H54 (cell line): ENCODE measurements around the gene TOX2.

Source experiments
- DNase-seq: peaks from one replicate; pipeline ENCODE4 v3.0.0; 2011; ENCODE audit warnings: low spot score, mixed read lengths; ENCODE audit not compliant: insufficient read length
- FAIRE-seq: peaks from 3 replicates; lab custom pipeline; 2011; peaks lifted over from hg19 to GRCh38; lab: Jason Lieb, UNC
- POLR2A ChIP-seq: IDR thresholded peaks from 2 replicates; pipeline ENCODE4 v1.6.1; 2011; ENCODE audit warnings: low read depth, mild to moderate bottlenecking, low read length

Gene TOX2

DNA sequence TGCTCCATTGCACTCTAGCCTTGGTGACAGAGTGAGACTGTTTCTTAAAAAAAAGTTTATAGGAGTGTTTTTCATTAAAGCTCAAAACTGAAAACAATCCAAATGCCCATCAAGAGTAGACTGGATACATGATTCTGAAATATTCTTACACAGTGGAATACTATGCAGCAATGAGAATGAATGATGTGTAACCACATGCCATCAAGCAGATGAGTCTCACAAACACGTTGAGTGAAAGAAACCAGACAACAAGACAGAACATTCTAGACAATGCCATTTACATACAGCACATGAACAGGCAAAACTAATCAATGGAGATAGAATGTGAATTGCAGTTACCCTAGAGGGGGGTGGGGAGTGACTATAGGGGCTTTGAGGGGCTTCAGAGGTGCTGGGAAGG, 72.4 kb downstream of the TOX2 start:
- FAIRE-seq = no peak
- TF ChIP-seq POLR2A = no peak
- DNase-seq = no peak

DNA sequence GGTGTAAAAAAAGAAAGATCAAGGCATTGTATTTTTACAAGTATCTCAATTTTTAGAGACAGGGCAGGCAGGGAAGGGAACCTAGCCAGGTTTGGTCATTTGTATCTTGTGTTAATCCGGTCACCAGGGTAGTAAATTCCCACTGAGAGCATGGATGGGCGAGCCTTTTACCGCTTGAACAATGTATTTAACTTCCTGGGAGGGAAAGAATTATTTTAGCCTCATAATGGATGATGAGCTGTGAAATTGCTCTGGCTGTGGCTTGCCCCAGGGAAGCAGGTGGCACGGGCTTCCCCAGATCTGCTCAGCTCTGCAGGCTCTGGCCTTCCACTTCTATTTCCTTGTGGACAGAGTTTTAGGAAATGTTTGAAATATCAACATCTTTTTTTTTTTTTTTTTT, 72.9 kb downstream of the TOX2 start:
- no peak for FAIRE-seq
- TF ChIP-seq POLR2A = no peak
- DNase-seq = no peak

DNA sequence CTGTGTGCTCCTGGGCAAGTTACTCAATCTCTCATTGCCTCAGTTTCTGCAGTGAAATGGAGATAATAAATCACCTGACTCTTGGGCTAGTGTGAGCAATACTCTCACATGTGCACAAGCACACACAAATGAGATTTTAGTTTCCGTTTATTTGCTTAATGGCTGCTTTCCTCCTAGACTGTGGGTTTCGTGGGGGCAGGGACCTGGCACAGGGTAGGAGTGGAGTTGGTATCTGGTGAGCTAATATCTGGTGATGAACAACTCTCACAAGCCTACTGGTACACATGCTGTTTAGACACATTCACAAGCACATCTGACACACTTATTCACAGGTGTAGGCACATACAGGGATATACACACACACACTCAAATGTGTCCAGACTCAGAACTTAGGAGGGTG, 73.8 kb downstream of the TOX2 start:
- no peak for DNase-seq
- TF ChIP-seq POLR2A = no peak
- no peak for FAIRE-seq

DNA sequence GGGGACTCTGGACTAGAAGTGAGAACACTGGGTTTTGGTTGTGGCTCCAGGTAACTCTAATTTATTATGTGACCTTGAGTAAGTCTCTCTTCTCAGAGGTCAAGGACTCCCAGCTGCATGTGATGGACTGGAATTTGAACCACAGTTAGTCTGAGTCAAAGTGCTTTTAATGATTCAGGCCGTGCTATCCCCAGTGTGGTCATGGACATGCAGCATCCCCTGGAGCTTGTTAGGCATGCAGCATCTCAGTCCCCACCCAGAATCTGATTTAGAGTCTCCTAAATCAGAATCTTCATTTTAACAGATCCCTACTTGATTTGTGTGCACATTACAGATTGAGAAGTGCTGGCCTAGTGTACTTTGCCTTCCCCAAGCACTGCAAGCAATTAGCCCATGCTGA, 74.2 kb downstream of the TOX2 start:
- DNase-seq (no peak), FAIRE-seq (no peak)
- no peak for TF ChIP-seq POLR2A

DNA sequence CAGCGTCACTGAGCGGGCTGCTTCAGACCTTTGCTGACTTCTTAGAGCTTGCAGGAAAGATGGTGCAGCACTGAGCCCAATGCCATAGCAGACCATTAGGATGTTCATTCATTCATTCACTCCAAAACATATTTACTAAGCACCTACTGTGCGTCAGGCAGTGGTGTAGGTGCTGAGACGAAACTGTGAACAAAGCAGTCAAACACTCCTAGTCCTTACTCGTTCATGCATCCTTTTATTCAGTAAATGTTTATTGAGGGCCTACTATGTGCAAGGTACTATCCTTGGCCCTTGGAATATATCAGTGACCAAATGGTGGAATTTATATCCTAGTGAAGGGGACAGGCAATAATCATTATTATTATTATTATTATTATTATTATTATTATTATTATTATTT, 76.6 kb downstream of the TOX2 start:
- TF ChIP-seq POLR2A = no peak
- DNase-seq (no peak), FAIRE-seq (no peak)

DNA sequence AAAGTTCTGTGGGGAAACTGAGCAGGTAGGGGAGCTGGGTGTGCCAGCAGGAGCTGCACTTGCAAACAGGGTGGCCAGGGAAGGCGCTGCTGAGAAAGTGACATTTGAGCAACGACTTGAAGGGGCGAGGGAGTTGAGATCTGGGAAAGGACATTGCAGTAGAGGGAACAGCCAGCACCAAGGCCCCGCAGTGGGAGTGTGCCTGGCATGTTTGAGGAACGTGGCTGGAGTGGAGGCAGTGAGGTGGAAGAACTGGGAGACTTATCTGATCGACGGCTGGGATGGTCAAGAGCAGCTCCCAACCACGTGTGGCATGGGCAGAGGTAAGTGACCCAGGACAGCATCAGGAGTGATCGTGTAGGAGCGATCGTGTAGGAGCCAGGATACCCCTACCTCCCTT, 77.3 kb downstream of the TOX2 start:
- TF ChIP-seq POLR2A = no peak
- FAIRE-seq (no peak), DNase-seq (no peak)

DNA sequence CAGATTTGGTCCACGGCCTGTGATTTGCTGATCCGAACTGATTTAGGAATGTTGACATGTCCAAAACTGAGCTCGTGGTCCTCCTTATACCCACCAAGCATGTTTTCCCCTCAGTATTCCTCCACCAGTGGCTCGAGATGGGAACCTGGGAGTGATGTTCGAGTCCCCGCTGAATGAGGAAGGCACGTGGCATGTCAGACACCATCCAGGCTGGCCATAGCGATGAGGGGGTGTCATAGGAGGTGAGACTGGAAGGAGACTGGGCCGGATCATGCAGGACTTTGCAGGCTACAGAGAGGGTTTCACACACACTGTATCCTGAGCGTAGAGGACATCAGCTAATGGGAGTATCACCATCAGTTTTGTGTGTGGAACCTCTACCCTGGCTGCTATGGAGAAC, 78.2 kb downstream of the TOX2 start:
- no peak for TF ChIP-seq POLR2A
- DNase-seq (no peak), FAIRE-seq (no peak)

DNA sequence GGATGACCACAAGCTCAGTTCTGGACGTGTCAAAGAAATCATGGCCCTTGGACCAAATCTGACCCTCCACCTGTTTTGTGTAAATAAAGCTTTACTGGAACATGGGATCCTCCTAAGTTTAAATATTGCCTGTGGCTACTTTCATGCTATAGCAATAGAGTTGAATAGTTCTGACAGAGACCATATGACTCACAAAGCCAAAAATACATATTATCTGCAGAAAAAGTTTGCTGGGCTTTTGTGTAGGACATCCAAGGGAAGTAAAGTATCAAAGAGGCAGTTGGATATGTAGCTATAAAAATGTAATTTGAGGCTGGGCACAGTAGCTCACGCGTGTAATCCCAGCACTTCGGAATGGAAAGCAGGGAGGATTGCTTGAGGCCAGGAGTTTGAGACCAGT, 78.9 kb downstream of the TOX2 start:
- DNase-seq (no peak), FAIRE-seq (no peak)
- TF ChIP-seq POLR2A = no peak

DNA sequence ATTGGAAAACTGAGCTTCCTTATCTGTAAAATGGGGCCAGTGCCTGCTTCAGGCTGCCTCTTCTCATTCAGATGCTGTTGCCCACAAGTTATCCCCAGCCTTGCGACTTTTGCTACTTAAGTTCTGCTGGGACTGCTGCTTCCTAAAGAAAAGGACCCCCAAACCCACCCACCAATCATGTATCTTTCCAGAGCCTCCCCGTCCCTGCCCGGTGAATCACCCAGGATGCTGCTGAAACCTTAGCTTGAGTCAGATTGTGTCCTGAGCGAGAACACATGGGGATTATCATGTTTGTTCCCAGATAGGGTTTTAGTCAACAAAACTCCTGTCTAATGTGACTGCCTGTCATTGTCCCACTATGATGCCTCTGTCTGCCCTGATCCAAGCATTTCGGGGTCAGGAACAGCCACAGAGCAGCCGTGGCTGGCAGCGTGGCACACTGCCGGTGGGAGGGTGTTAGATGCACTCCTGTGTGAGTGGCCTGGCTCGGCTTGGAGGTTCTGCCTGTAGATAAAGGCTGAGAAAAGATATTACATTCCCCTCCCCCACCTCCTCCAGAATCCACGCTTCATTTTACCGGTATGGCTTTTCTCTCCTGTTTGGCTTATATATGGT, 79.9 kb downstream of the TOX2 start:
- no peak for TF ChIP-seq POLR2A
- peak; percentile 56 for DNase-seq
- FAIRE-seq = no peak

DNA sequence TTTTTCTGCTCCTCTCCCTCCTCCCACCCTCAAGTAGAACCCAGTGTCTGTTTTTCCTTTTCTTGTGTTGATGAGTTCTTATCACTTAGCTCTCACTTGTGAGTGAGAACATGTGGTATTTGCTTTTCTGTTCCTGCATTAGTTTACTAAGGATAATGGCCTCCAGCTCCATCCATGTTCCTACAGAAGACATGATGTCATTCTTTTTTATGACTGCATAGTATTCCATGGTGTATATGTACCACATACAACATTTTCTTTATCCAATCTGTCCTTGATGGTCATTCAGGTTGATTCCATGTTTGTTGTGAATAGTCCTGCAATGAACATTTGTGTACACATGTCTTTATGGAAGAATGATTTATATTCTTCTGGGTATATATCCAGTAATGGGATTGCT, 81.0 kb downstream of the TOX2 start:
- DNase-seq = no peak
- TF ChIP-seq POLR2A = no peak
- FAIRE-seq = no peak

DNA sequence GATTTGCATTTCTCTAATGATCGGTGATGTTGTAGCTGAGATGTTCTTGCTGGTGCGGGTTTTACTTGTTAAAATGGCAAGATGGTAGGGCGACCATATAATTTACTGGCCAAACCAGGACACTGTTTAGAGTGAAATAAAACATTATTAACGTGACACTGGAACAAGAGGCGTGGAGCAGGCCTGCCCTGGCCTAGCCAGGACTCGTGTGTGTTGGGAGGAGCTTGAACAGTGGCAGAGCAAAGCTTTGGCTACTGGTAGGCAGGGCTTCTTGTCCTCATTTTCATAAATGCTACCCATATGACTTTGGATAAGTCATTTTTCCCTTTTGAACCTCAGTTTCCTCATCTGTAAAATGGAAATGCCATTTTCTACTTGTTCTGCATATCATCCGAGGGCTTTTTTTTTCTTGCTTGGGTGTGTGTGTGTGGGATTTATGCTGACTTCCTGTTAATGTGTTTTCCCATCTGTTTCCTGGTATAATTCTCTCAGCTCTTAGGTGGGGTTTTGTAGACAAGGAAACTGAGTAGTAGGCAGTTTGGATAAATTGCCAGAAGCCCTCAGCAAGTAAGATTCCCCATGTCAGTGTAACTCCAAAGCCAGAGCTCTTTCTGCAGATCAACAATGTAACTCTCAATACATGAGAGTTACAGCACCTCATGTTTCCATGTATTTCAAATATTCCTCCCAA, 81.7 kb downstream of the TOX2 start:
- no peak for TF ChIP-seq POLR2A
- DNase-seq (no peak), FAIRE-seq (no peak)

DNA sequence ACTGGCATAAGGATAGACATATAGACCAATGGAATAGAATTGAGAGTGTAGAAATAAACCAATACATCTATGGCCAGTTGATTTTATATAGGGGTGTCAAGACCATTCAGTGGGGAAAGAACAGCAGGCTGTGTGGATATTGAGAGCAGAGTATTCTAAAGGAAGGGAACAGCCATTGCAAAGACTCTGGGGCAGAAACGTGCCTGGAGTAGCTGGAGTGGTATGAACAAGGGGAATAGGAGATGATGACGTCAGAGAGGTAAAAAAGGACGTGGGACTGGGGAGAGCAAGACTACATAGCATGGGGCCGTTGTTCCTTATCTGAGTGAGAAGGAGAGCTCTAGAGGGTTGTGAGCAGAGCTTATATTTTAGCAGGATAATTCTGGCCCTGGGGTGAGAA, 85.2 kb downstream of the TOX2 start:
- DNase-seq (no peak), FAIRE-seq (no peak)
- no peak for TF ChIP-seq POLR2A

DNA sequence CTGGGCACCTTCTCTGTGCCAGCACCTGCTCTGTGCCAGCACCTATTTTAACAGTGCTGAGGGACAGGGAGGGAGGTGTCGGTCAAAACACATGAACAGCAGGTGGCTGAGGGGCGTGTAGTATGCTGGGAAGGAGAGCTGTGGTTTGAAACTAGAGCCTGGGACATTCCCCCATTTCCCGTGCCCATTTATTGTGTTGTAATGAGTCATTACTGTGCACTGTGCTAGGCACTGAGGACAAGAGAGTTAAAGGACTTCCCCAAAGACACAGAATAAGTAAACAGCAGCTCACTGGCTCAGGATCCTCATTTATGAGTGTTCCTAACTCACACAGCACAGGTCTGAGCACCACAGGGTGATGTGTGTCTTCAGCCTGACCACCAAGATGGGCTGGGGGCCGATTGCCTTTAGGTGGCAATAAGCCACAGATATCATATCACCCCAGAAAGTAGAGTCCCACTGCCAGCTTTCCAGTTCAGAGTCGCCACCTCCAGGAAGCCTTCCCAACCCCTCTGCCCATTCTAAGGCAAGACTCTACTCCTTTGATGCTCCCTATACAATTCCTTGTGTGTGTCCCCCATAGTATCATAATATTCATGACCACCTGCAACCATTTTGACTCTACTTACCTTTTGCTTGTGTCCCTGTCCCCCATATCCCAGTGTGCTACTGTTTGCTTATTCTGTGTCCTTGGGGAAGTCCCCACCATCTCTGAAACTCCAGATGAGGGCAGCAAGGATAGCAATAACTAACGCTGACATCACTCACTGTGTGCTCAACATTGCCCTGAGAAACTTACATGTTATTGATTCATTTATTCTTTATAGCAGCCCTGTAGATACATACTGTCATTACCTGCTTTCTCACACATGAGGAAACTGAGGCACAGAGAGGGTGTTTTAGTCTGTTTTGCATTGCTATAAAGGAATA, 87.3 kb downstream of the TOX2 start:
- no peak for FAIRE-seq
- DNase-seq = no peak
- no peak for TF ChIP-seq POLR2A

DNA sequence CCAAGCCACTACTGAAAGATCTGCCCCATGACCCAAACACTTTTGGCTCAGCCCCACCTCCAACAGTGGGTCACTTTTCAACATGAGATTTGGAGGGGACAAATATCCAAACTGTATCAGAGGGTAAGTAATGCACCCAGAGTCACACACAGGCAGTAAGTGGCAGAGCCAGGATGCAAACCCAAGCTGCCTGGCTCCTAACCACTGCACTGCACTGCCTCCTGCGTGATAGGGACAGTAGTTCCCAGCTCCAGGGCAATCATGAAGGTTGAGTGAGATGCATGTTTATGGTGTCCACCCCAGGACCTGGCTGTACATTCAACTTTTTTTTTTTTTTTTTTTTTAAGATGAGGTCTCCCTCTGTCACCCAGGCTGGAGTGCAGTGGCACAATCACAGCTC, 88.2 kb downstream of the TOX2 start:
- no peak for FAIRE-seq
- TF ChIP-seq POLR2A = no peak
- no peak for DNase-seq
